Right hindlimb (tissue), 1 donor: Measurements from ENCODE around the gene COL3A1.

Experiments used
- DNase-seq: peaks from one replicate; pipeline ENCODE4 v3.0.0-alpha.2; 2018

COL3A1 gene

DNA sequence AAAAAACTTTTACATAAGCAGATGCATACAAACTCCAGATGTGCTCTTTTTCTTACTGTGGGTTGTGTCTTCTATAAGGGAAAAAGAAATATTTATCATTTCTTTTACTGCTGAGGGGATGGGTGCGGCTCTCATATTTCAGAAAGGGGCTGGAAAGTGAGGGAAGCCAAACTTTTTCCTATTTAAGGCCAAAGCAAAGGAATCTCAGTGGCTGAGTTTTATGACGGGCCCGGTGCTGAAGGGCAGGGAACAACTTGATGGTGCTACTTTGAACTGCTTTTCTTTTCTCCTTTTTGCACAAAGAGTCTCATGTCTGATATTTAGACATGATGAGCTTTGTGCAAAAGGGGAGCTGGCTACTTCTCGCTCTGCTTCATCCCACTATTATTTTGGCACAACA, at the start of gene COL3A1:
Gene COL3A1 (plus strand): TSS at position 210 of the 400 bp plus-strand sequence. CDS start 117 bp downstream, at position 327.
- peak; percentile 91 for DNase-seq

- no peak for DNase-seq
Measured at GRCh38 chr2:188928643-188929042, 45.5 kb upstream of the COL3A1 start.

DNA sequence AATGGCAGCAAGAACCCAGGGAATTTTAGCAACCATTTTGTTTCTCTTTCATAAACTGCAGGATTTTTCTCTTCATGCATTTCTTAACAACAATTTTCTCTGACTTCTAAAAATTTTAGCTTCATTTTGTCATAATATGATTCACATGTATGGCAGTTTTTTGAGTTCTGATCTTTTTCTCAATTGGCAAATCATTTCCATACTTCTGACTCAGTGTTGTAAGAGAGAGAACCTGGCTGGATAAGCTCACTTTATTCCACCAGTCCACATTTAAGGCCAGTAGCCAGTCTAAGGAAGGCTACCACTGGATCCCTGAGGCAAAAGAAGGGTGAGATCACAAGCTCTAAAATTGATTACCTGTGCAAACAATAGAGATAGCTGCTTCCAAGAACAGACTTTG, 42.8 kb upstream of the COL3A1 start:
- DNase-seq, result no peak

DNA sequence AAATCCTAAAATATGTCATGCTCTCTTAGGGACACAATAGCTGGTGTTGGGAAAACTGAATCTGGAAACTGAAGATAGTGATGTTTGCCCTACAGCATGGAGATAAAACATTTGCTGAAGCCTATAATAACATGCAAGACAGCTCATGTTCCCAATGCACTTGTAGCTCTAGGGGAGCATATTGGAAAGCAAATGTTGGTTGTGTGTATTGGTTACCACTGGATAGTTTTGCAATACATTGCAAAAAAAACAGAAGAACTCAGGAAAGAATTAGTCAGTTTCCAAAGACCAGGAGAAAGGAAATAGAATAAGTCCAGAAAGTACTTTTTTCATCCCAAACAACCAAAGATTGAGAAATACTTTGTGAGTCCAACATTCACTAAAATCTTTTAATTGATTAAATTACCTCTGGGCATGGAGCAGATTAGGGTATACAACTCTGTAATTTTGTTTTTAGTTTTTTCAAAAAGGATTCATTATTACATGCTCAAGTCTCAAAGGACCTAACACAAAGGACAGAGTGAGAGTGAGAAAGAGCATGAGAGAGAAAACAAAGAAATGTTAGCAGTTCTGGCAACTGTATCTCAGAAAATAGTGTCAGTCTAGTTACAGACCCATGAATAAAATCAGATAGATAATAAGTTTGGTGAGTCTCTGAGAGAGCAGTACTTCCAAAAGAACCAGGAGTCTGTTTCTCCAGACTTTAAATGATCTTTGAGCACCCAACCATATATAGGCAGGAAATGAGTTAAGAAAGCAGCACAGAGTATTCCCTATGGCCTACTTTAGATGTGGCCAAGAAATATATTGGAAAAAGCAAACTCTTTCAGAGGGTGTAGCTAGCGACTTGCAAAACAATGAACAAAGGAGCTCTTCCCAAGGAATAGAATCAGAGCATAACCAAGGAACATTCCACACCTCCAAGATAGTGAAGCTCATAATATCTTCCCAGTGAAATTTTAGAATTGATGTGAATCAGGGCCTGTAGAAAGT, 36.6 kb upstream of the COL3A1 start:
- DNase-seq, result no peak

DNA sequence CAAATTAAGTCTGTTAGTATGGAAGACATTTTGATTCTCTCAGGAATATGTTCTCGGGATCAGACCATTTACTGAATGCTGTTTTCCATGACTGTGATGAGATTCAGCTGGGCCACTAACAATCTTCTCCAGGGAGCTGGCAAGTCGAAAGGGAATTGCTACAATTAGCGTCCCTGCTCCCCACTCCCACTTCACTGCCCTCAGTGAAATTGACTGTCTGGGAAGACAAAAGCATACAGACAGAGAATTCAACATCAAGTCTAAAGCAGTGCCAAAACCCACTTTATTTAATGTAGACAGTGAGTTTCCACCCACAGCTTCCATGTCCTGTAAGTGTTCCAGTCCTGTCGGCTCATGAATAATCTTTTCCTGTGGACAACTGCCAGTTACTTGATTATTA, 34.0 kb upstream of the COL3A1 start:
- DNase-seq, result peak; percentile 28

GRCh38 chr2:188944442-188944841, 29.7 kb upstream of the COL3A1 start:
- no peak for DNase-seq

DNA sequence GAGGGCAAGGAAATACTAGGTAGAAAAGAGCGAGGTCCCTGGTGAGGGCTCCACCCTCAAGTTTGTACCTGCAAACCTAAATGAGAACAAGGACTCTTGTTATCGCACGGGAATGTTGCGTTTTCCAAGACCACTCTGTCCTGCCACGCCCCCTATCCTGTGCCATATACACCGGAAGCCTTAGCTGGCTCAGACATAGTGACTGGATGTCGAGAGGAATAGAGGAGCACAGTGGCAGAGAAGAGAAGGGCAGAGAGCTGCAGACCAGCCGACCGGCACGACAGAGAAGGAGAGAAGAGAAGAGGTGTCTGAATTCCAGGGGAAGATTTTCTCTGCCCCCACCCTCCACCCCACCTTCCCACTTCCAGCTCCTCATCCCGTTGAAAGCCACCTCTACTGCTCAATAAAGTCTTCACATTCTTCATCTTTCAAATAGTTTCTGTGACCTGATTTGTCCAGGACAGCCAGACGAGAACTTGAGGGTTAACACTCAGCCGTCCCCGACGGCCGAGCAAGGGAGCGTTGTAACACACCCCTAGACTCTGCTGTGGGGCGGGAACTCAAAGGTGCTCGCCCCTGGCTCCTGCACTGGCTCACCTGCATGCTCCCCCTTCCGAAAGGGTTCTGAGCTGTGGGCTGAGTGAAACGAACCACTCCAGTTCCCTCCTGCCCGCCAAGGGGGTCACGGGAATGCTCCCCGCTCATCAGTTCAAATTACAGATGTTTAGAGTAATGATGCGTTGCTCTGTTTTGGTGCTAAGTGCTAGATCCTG, 24.9 kb upstream of the COL3A1 start:
- DNase-seq, result no peak

- DNase-seq, result no peak
Measured at GRCh38 chr2:188952901-188953300, 21.3 kb upstream of the COL3A1 start.

- DNase-seq, result no peak
Measured at GRCh38 chr2:188956290-188956689, 17.9 kb upstream of the COL3A1 start.

GRCh38 chr2:188956961-188957360, 17.2 kb upstream of the COL3A1 start:
- DNase-seq, result no peak

DNA sequence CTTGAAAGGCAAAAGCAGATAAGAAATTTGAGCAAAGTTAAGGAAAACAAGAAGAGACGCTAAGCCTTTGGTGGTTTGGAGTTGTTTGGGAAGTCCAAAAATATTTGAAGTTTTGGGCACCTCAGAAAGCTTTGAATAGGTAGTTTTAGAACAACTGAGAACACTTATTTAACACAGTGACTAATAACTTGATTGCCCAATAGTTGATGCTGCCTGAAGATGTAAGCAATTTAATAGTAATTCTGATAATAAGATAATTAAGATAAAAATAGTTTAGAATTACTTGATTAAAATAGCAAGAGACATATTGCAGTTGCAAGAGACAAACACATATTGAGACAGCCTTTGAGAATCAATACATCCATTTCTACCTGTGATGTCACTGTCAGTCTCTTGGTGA, 16.5 kb upstream of the COL3A1 start:
- DNase-seq, result no peak

DNA sequence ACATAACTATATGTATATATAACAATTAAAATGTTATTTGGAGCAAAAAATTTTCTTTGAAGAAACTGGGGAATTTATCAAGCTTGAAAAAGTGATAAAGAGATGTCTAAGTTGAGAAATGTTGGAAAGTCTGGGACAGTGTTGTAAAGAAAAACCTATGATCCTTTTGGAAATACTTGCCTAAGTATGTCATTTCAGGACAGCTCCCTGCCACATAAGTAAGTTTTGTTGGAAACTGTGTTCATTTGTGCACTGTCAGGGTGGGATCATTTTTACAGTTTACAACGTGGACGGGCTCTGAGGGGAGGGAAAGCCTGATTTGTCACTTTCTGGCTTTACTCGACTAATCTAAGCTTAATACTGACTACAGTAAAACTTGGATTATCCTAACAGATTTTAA, 10.4 kb upstream of the COL3A1 start:
- no peak for DNase-seq

DNA sequence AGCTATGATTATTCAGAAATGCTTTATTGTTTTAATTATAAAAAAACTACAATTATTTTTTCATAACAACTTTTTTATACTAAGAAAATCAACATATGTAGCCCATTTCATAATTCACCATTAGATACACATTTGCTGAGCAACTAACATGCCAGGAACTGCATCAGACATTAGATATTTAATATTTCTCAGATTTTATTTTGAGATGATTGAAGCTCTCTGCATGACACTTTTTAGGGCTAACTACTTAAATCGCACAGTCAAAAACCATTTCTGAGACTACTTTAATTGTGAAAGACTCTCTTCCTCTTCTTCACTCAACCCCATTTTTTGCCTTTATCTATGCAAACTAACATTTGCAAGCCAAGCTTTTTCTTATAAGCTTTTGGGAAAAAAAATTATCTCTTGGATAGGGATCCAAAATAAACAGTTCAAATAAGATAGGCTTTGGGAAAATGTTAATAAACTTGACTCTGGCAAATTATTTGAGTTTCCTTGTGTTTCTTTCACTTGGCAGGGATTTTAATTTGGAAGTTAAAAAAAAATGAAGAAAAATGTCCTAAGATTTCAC, 9.1 kb upstream of the COL3A1 start:
- no peak for DNase-seq

GRCh38 chr2:188965563-188965962, 8.6 kb upstream of the COL3A1 start:
- no peak for DNase-seq

DNA sequence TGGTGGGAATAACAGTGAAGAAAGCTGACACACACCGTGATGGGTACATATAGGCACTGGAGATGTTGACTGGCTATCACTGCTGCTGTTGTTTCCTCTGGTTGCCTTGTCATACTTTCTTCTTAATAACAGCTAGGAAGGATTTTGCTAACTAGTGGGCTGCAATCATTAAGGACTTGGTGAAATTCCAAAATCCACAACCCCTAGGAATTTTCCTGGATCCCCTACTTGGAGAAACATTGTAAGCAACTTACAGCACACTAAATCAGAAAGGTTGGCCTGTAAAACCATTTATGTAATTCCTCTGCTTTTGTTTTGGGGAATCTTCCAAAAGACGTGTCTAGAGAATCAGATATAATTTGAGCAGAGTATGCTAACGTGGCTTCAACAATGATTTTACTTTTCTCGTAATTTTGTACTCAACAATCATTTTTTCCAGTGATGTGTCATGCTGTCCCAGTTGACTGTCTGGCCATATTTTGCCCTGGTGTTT, 8.0 kb upstream of the COL3A1 start:
- no peak for DNase-seq

DNA sequence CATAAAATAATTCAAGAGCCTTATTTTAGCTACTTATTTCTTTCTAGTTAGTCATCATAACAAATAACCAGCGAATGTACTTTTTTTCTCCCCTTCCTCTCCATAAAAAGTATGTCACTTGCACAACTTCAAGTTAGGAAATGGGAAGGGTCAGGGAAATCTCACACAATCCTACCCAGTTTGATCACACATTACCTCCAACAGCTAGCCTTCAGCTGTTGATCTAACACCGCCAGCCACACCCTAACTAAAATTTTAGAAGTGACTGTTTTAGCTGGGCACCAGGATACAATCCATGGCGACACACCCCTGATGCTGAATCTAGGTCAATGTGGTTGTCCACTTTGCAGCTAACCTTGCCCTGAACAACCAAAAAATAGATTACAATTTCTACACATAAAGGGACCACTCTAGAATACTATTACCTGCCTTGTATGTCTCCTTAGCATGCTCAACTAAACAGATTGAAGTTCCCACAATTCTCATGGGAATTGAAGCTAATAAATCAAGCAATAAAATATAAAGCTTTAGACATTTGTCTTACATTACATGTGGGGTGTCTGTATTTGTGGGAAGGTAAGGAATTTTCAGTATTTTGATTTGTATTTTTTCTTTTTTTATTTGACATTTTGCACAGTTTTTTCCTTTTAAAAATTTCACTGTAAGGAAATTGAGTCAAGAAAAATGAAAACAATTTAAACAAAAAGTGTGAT, 7.3 kb upstream of the COL3A1 start:
- DNase-seq, result no peak

DNA sequence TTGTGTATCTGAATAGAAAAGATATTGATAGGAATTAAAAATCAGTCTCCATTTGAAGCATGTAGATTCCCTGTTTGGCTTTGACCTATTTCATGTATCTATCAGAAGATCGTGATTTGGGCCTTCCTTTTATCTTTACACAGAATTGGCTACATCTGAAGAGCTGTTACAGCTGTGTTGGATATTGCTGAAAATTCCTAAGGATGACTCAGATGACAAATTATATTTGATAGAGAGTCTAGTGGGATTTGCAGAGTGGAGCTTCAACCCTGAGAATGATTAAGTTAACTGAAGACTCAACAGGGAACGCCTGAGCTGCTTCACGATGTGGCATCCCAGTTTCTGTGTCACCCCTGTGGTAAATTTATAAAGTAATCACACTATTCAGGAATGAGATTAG, 4.9 kb upstream of the COL3A1 start:
- DNase-seq, result no peak

DNA sequence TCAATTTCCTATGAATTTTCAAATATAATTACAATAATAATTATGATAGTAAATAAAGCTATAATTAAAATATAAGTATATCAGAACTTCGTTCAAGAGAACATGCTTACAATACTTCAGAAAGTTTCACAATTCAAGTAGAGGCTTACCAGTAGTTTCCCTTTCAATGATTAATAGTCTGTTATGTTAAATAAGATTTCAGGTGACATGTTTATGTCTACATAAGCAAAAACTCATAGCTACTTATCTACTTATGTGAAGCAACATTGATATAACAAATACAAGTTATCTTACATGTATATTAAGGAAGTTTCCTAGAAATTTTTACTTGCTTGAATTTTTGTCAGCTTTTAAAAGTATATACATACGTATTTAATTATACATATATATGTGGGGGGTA, 4.5 kb upstream of the COL3A1 start:
- DNase-seq, result no peak

DNA sequence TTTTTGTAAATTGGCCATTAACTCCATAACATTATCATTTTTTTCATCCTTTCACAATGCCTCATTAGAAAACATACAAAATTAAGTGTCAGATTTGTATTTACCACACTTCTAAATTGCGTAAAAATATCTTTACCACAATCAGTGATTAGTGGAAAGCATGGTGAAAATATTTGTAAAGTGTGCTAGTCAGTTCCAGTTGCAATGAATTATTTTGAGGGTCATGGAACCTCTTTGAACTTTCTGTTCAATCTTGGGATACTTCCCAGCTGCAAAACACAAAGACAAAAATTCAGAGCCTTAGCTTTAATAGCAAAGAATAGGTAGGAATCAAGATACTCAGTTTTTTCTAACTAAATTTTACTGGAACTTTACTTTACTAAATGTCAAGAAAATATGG, 4.0 kb upstream of the COL3A1 start:
- no peak for DNase-seq

- peak; percentile 58 for DNase-seq
Measured at GRCh38 chr2:188971432-188971861, 2.7 kb upstream of the COL3A1 start.

- DNase-seq, result no peak
Measured at GRCh38 chr2:188973641-188974040, 532 bp upstream of the COL3A1 start.

- DNase-seq, result peak; percentile 89
Measured at GRCh38 chr2:188975497-188976102, 1.4 kb downstream of the COL3A1 start.
